Trophoblast cell (in vitro differentiated cells and primary cell): ENCODE data around the gene SLC47A2.
"Not testable (repeated sequence)": the region's sequence is repeated elsewhere in the genome, so short reads cannot be mapped to it uniquely, and the experiment has no call there.

Experiments
- DNase-seq, 2 donors: peaks; one replicate each; pipeline ENCODE4 v3.0.0-alpha.2; 2016
- H2AFZ ChIP-seq: 2 replicates; pipeline ENCODE4 v1.6.1; 2013; ENCODE audit warnings: low read length, moderate library complexity, mild to moderate bottlenecking; ENCODE audit not compliant: insufficient read depth, poor library complexity
- H2AK5ac ChIP-seq: 2 replicates; pipeline ENCODE4 v1.6.1; 2013; ENCODE audit warnings: mild to moderate bottlenecking, low read length
- H2BK120ac ChIP-seq: 2 replicates; pipeline ENCODE4 v1.6.1; 2013; ENCODE audit warnings: low read length, mild to moderate bottlenecking, moderate library complexity; ENCODE audit not compliant: insufficient read depth, poor library complexity
- H2BK12ac ChIP-seq: 2 replicates; pipeline ENCODE4 v1.6.1; 2013; ENCODE audit warnings: mild to moderate bottlenecking, low read length, moderate library complexity
- H2BK5ac ChIP-seq: 2 replicates; pipeline ENCODE4 v1.6.1; 2013; ENCODE audit warnings: low read length, low read depth, moderate library complexity, mild to moderate bottlenecking; ENCODE audit not compliant: poor library complexity
- H3K14ac ChIP-seq: 2 replicates; pipeline ENCODE4 v1.6.1; 2013; ENCODE audit warnings: mild to moderate bottlenecking, low read length
- H3K18ac ChIP-seq: 2 replicates; pipeline ENCODE4 v1.6.1; 2013; ENCODE audit warnings: mild to moderate bottlenecking, low read length
- H3K23ac ChIP-seq: 2 replicates; pipeline ENCODE4 v1.6.1; 2013; ENCODE audit warnings: low read length
- H3K27ac ChIP-seq: 2 replicates; pipeline ENCODE4 v1.5.1; 2013; ENCODE audit warnings: low read depth, mild to moderate bottlenecking, inconsistent platforms, low read length, moderate library complexity
- H3K27me3 ChIP-seq: 2 replicates; pipeline ENCODE4 v1.6.1; 2013; ENCODE audit warnings: inconsistent platforms, mild to moderate bottlenecking, low read length, moderate library complexity; ENCODE audit not compliant: insufficient read depth
- H3K36me3 ChIP-seq, 2 experiments: 1 replicate in 1 of 2; 2 replicates in 1 of 2; pipeline ENCODE4 v1.6.1; 2013; ENCODE audit warnings: low read length in 2 of 2, mild to moderate bottlenecking in 2 of 2, moderate library complexity in 1 of 2; ENCODE audit not compliant: insufficient read depth in 2 of 2, control insufficient read depth in 1 of 2
- H3K4ac ChIP-seq: 2 replicates; pipeline ENCODE4 v1.6.1; 2013; ENCODE audit warnings: low read depth, mild to moderate bottlenecking, low read length, moderate library complexity
- H3K4me1 ChIP-seq, 2 experiments: 1 replicate in 1 of 2; 2 replicates in 1 of 2; pipeline ENCODE4 v1.6.1; 2013; ENCODE audit warnings: low read length in 2 of 2, mild to moderate bottlenecking in 2 of 2, moderate library complexity in 1 of 2; ENCODE audit not compliant: insufficient read depth in 2 of 2, control insufficient read depth in 1 of 2
- H3K4me2 ChIP-seq: 2 replicates; pipeline ENCODE4 v1.6.1; 2013; ENCODE audit warnings: inconsistent platforms, mild to moderate bottlenecking, low read length, moderate library complexity
- H3K4me3 ChIP-seq: 2 replicates; pipeline ENCODE4 v1.5.1; 2013; ENCODE audit warnings: mild to moderate bottlenecking, low read depth, low read length, inconsistent platforms
- H3K79me1 ChIP-seq: one replicate; pipeline ENCODE4 v1.6.1; 2013; ENCODE audit warnings: low read length
- H3K79me2 ChIP-seq: 2 replicates; pipeline ENCODE4 v1.6.1; 2013; ENCODE audit warnings: low read length, mild to moderate bottlenecking; ENCODE audit not compliant: control insufficient read depth, insufficient read depth, poor library complexity
- H3K9ac ChIP-seq: 2 replicates; pipeline ENCODE4 v1.6.1; 2013; ENCODE audit warnings: mild to moderate bottlenecking, low read length
- H3K9me3 ChIP-seq: 2 replicates; pipeline ENCODE4 v1.6.1; 2013; ENCODE audit warnings: low read depth, mild to moderate bottlenecking, control low read depth, inconsistent platforms, low read length; ENCODE audit not compliant: insufficient read depth
- H4K12ac ChIP-seq: 2 replicates; pipeline ENCODE4 v1.6.1; 2013; ENCODE audit warnings: low read depth, mild to moderate bottlenecking, low read length, moderate library complexity
- H4K8ac ChIP-seq: 2 replicates; pipeline ENCODE4 v1.6.1; 2013; ENCODE audit warnings: low read depth, mild to moderate bottlenecking, low read length, moderate library complexity
- H4K91ac ChIP-seq: one replicate; pipeline ENCODE4 v1.6.1; 2013; ENCODE audit warnings: low read depth, mild to moderate bottlenecking, low read length, moderate library complexity
- WGBS: extraction: QIAGEN DNeasy Blood & Tissue Kit; methylation state at CpG from one replicate; pipeline ENCODE4 v1.1.7; 2013; ENCODE audit warnings: missing lambda C conversion rate; ENCODE audit not compliant: insufficient read length, insufficient coverage; ENCODE audit errors: extremely low coverage; 5-methylcytosine and 5-hydroxymethylcytosine counted together

SLC47A2 gene

GRCh38 chr17:19702217-19702641, 14.2 kb downstream of the SLC47A2 start:
- no peak for DNase-seq
- Histone ChIP-seq H3K79me1 (no peaks in the 10 kb centered on the region), H4K8ac (no peak overlapping the region), H4K91ac (no peak overlapping the region), H3K18ac (no peak overlapping the region), H2BK12ac (no peak overlapping the region), H3K27me3 (no peaks in the 10 kb centered on the region), H3K9ac (no peak overlapping the region), H3K36me3 (no peaks in the 10 kb centered on the region), H3K9me3 (no peaks in the 10 kb centered on the region), H3K23ac (no peak overlapping the region), H3K4ac (no peak overlapping the region), H3K79me2 (no peaks in the 10 kb centered on the region), H3K4me1 (peaks cover 5 to 7% of the 10 kb centered on the region in 2 experiments), H2BK120ac (no peak overlapping the region), H3K4me2 (no peak overlapping the region), H2AK5ac (no peak overlapping the region), H3K4me3 (no peak overlapping the region), H3K14ac (no peak overlapping the region), H3K27ac (no peak overlapping the region), H4K12ac (no peak overlapping the region), H2BK5ac (no peak overlapping the region), H2AFZ (no peak overlapping the region)
- no CpG with 5 or more reads among the region's 4 CpGs for WGBS

DNA sequence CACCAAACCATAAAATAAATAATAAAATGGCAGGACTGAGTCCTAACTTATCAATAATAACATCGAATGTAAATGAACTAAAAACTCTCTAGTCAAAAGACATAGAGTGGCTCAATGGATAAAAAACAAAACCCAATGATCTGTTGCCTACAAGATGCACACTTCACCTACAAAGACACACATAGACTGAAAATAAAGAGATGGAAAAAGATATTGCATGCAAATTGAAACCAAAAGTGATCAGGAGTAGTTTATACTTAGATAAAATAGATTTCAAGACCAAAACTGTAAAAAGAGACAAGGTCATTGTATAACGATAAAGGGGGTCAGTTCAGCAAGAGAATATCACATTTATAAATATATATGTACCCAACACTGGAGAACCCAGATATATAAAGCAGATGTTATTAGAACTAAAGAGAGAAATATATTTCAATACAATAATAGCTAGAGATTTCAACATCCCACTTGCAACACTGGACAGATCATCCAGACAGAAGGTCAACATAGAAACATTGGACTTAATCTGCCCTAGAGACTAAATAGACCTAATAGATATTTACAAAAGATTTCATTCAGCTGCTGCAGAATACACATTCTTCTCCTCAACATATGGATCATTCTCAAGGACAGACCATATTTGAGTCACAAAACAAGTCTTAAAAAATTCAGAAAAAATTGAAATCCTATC, 29.8 kb downstream of the SLC47A2 start:
- no CpG with 5 or more reads among the region's 2 CpGs for WGBS
- no peak overlapping the region for H4K91ac ChIP-seq
- no peak overlapping the region for H3K4me2 ChIP-seq
- H3K4me3 ChIP-seq = no peak overlapping the region
- no peak for DNase-seq
- H3K36me3 ChIP-seq = no peaks in the 10 kb centered on the region
- H4K12ac ChIP-seq = no peak overlapping the region
- no peaks in the 10 kb centered on the region for H3K79me1 ChIP-seq
- no peak overlapping the region for H2AFZ ChIP-seq
- no peaks in the 10 kb centered on the region for H3K27me3 ChIP-seq
- no peak overlapping the region for H3K27ac ChIP-seq
- no peak overlapping the region for H4K8ac ChIP-seq
- no peak overlapping the region for H2BK12ac ChIP-seq
- no peak overlapping the region for H3K14ac ChIP-seq
- H2BK5ac ChIP-seq = no peak overlapping the region
- H3K23ac ChIP-seq = no peak overlapping the region
- H3K4me1 ChIP-seq = no peaks in the 10 kb centered on the region
- no peak overlapping the region for H2AK5ac ChIP-seq
- no peak overlapping the region for H2BK120ac ChIP-seq
- peaks cover 3% of the 10 kb centered on the region for H3K9me3 ChIP-seq
- no peak overlapping the region for H3K4ac ChIP-seq
- H3K9ac ChIP-seq = no peak overlapping the region
- no peak overlapping the region for H3K18ac ChIP-seq
- H3K79me2 ChIP-seq = no peaks in the 10 kb centered on the region

GRCh38 chr17:19684909-19685580, 31.3 kb downstream of the SLC47A2 start:
- not testable (repeated sequence) for H3K4me3 ChIP-seq, H3K79me1 ChIP-seq, H3K27ac ChIP-seq, H3K9ac ChIP-seq, H4K91ac ChIP-seq, H2BK12ac ChIP-seq, H3K4me1 ChIP-seq, H2AK5ac ChIP-seq, DNase-seq, H3K23ac ChIP-seq, H2BK120ac ChIP-seq, H3K14ac ChIP-seq, H2BK5ac ChIP-seq, H3K79me2 ChIP-seq, H3K36me3 ChIP-seq, H3K4ac ChIP-seq, H3K9me3 ChIP-seq, H2AFZ ChIP-seq, H4K12ac ChIP-seq, H3K4me2 ChIP-seq, H3K27me3 ChIP-seq, H3K18ac ChIP-seq, H4K8ac ChIP-seq
- no CpG with 5 or more reads among the region's 32 CpGs for WGBS

DNA sequence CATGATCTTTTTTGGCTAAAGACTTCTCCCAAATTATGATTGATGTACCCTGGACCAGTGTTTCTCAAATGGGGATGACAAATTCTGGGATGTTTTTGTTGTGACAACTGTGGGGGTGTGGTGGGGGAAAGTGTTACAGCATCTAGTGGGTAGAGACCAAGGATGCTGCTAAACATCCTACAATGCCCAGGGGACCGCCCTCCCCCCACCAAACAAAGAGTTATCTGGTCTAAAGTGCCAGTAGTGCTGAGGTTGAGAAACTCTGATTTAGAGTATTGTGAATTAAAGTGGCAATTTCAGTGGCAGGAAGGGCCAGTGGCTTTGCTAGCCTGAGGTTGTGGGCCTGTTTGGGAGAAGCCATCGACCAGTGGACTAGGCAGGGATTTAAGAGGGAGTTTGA, 33.3 kb downstream of the SLC47A2 start:
- Histone ChIP-seq H3K4me2 (no peak overlapping the region), H3K4me1 (no peaks in the 10 kb centered on the region), H2AFZ (no peak overlapping the region), H3K14ac (no peak overlapping the region), H4K8ac (no peak overlapping the region), H3K4ac (no peak overlapping the region), H3K18ac (no peak overlapping the region), H3K4me3 (no peak overlapping the region), H3K9me3 (peaks cover 3% of the 10 kb centered on the region), H2BK120ac (no peak overlapping the region), H2BK5ac (no peak overlapping the region), H4K91ac (no peak overlapping the region), H3K9ac (no peak overlapping the region), H3K27me3 (no peaks in the 10 kb centered on the region), H3K36me3 (no peaks in the 10 kb centered on the region), H3K27ac (no peak overlapping the region), H2BK12ac (no peak overlapping the region), H3K23ac (no peak overlapping the region), H2AK5ac (no peak overlapping the region), H3K79me2 (no peaks in the 10 kb centered on the region), H4K12ac (no peak overlapping the region), H3K79me1 (no peaks in the 10 kb centered on the region)
- no peak for DNase-seq
- WGBS = no CpG with 5 or more reads among the region's 2 CpGs
